Measurements from ENCODE around the gene DACT2.

GRCh38 chr6:168322966-168323365 is 3.4 kb upstream of the DACT2 start:
- TF ChIP-seq CREB5 (CRISPR knock-in tag; IDR thresholded peaks at IDR 0.05; ENCODE audit: low read depth), result no peak
- no peak for TF ChIP-seq PATZ1 (CRISPR knock-in tag; IDR thresholded peaks at IDR 0.05; ENCODE audit: borderline replicate concordance)
- TF ChIP-seq ARNTL (CRISPR knock-in tag; IDR thresholded peaks at IDR 0.05; ENCODE audit: borderline replicate concordance, low read depth), result no peak
- TF ChIP-seq GLIS3 (CRISPR knock-in tag; IDR thresholded peaks at IDR 0.05), result no peak
- no peak for TF ChIP-seq ZFP3 (CRISPR knock-in tag; IDR thresholded peaks at IDR 0.05)
- TF ChIP-seq TSHZ2 (CRISPR knock-in tag; IDR thresholded peaks at IDR 0.05), result no peak
- no peak for TF ChIP-seq RARB (CRISPR knock-in tag; IDR thresholded peaks at IDR 0.05)
- no peak for TF ChIP-seq CSRNP3 (CRISPR knock-in tag; IDR thresholded peaks at IDR 0.05)
- no peak for TF ChIP-seq CSDC2 (CRISPR knock-in tag; IDR thresholded peaks at IDR 0.05)
- TF ChIP-seq PPARA (CRISPR knock-in tag; IDR thresholded peaks at IDR 0.05; ENCODE audit: borderline replicate concordance), result no peak
- no peak for TF ChIP-seq ISL1 (CRISPR knock-in tag; IDR thresholded peaks at IDR 0.05)
- no peak for TF ChIP-seq TOX (CRISPR knock-in tag; IDR thresholded peaks at IDR 0.05; ENCODE audit: borderline replicate concordance)
- TF ChIP-seq ESRRG (CRISPR knock-in tag; IDR thresholded peaks at IDR 0.05), result no peak
